C4-2B (cell line): Measurements from ENCODE around the gene FAM120B.
A peak's percentile ranks its signal among the peaks of the same experiment; 100 is the strongest.

Source experiments
- H3K27ac ChIP-seq: fragments of 450-650 bp; 2 replicates; pipeline ENCODE4 v1.5.1; 2017
- ZFX ChIP-seq: fragments of 450-650 bp; IDR thresholded peaks from 2 replicates; pipeline ENCODE4 v1.6.1; 2017
- TF ChIP-seq, protein P1 (sequence below): fragments of 450-650 bp; conservative IDR thresholded peaks from 2 replicates; pipeline ENCODE4 v1.5.1; 2017; ENCODE audit warnings: mild to moderate bottlenecking

Gene FAM120B

DNA sequence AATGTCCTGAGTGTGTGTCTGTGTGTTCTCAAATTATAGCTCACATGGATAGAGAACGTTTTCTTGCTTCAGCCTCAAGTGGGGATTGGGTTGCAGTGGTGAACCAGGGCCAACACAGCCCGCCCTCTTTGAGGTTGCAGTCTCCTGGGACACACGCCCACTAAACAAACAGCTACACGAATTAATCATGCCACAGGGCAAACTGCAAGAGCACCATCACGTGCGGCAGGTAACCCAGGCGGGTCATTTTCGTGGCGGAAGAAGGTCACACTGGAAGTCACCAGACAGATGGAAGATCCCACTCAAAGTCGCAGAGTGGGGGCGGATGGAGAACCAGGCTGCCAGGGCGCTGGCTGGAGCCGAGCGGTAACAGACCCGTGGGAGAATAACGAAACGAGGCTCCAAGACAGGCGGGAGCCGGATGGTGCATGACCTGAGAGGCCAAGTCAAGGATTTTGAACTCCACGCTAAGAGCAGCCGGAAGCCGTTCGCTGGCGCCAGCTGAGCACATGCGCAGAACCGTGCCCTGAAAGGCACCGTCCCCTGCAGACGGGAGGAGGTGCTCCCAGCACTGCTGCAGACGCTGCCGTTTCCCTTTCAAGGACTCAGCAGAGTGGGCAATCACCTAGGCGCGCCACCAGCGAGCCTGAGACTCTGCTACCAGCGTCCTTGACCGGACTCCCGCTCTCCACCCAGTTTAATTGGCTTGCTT is 26.4 kb upstream of the FAM120B start:
- peak overlapping the region; percentile 77 for H3K27ac ChIP-seq
- TF ChIP-seq, protein P1, sequence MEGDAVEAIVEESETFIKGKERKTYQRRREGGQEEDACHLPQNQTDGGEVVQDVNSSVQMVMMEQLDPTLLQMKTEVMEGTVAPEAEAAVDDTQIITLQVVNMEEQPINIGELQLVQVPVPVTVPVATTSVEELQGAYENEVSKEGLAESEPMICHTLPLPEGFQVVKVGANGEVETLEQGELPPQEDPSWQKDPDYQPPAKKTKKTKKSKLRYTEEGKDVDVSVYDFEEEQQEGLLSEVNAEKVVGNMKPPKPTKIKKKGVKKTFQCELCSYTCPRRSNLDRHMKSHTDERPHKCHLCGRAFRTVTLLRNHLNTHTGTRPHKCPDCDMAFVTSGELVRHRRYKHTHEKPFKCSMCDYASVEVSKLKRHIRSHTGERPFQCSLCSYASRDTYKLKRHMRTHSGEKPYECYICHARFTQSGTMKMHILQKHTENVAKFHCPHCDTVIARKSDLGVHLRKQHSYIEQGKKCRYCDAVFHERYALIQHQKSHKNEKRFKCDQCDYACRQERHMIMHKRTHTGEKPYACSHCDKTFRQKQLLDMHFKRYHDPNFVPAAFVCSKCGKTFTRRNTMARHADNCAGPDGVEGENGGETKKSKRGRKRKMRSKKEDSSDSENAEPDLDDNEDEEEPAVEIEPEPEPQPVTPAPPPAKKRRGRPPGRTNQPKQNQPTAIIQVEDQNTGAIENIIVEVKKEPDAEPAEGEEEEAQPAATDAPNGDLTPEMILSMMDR = no peak
- TF ChIP-seq ZFX = no peak

DNA sequence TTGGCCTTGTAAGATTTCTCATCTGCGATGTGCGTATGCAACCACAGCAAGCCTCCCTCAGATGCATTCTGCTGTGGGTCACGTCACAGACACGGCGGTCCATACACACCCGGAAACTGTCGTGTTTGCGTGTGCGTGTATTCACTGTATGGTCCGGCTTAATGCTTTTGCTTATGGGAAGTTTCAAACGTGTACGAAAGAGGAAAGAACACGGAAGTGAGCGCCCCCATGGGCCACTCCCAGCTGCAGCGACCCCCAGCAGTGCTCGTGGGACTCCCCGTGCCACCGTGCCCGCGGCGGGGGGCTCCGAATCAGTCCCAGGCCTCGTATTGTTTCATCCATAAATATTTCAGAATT is 25.9 kb upstream of the FAM120B start:
- peak overlapping the region; percentile 77 for H3K27ac ChIP-seq
- TF ChIP-seq ZFX = no peak
- TF ChIP-seq, protein P1 = no peak

DNA sequence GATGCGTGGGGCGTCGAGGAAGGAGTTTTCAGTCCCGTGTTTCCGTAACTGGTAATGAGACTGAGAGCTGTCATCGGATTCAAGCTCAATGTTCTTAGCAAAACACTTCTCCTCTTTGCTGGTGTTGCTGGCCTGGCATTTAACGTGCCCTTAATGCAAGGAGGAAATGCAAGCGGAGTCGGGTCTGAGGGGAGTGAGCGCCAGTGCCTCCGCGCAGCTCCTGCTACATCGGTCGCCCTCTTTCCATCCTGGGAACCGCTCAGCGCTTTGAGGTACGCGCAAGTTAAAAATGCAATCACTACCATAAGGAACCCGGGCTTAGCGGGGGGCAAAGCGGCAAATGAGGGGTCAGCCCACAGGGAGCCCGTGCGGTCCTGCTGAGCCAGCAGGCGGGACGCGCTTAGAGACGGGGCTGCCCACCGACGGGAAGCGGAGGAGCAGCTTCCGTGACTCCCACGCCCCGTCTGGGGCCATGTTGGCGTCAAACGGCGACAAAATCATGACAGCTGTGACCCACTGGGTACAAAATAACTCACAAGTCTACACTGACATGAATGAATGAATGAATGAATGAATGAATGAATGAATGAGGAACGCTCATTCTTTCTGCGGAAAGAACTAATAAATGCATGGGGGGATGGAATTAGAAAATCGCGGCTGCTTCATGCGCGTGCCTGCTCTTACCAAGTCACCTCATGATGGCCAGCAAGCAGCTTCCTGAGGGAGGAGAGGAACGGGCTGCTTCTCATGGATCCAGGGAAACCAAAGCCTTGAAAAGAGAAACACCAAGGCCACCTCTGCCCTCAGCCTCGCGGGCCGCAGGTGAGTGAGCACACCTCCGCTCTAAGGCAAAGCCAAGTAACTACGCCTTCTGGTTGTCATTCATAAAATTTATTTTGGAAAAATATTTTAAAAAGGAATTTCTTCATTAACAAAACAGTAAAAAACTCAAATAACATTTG is 24.9 kb upstream of the FAM120B start:
- TF ChIP-seq, protein P1 = no peak
- TF ChIP-seq ZFX = no peak
- peak overlapping the region; percentile 77; the same call in 1 of the 2 replicates for H3K27ac ChIP-seq

DNA sequence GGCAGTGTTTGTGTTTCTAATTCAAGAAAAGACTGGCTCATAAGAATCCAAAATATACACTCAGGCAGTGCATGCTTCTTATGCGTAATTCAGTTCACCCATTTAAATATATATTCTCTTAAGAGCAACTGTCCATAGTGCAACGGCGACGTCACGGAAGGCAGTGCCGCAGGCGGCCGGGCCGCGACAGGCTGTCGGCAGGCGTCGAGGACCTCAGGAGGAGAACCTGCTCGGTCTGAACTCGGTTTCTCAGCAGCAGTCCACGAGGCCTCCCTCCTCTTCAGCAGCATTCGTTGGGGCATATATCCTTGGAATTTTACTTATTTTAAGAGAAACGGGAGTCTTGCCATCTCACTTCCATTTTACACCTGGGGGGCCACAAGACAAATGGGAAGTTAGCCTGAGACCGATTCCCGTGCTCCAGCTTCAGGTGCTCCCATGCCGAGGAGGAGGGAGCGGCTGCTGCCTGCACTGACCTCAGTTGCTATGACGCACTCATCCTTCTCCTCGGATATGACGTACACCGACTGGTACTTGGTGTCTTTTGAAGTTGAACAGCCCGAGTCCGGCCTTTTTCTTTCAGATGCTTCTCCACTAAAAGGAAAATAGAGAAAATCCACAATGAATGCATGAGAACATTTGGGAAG is 23.9 kb upstream of the FAM120B start:
- TF ChIP-seq, protein P1 = no peak
- no peak for TF ChIP-seq ZFX
- no peak overlapping the region for H3K27ac ChIP-seq

DNA sequence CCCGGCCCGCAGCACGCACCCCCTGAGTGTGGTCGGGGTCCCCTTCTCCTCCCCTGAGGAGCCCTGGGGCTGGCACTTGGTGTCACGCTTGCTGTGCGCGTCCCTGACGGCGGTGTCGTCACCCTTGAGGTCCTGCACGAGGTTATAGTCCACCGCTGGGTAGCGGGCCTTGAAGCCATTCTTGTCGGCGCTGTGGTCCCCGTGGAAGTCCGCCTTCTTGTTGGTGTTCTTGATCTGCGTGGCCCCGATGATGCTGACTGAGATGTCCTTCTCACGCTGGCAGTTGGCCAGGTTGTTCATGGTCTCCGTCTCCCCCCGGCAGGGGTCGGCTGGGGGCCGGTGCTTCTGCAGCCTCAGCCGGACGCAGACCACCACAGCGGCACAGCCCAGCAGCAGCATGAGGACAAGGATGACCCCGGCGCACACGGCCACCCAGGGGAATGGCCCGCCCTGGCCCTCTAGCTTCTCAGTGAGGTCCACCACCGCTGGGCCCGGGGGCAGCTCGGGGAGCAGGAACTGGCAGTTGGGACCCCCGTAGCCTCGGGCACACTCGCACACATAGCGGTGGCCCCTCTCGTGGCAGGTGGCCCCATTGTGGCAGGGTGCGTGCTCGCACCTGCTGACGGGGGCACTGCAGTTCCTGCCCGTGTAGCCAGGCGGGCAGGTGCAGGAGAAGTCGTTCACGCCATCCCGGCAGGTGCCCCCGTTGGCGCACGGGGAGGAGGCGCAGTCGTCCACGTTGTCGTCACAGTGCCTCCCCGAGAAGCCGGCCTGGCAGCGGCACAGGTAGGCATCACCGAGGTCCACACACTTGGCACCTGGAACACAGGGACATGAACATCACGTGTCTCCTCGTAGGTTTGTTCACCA is 23.1 kb upstream of the FAM120B start:
- no peak for TF ChIP-seq ZFX
- TF ChIP-seq, protein P1 = no peak
- H3K27ac ChIP-seq = no peak overlapping the region

DNA sequence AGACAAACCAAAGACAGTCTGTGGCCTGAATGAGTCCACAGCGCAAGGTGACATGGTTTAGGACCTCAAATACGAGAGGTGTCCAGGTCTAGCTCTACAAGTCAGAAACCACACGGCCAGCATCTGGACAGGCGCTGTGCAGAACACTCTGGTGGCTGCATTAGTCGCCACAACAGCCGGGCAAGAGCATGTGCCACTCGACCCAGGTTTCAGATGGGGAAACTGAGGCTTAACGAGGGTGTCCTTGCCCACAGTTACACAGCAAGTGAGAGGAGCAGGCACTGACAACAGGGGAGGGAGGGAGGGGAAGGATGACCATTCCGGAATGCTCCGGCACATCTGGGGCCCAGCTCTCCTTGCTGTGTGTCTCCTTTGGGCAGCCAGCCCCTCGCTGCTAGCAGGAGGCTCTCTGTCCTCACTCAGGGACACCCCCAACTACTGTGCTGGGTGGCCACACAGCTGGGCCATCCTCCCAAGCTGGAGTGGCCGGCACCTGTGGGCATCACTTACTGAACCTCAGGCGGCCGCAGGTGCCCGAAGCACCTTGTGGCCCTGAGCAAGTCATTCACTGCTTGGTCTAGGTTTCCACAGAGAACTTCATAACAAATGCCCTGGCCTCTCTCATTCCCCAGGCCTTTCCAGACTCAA is 22.3 kb upstream of the FAM120B start:
- H3K27ac ChIP-seq = no peak overlapping the region
- TF ChIP-seq, protein P1 = no peak
- TF ChIP-seq ZFX = no peak
